Prostate gland (tissue), 2 donors: Measurements from ENCODE around the gene CEP112.

Experiments used
- POLR2A ChIP-seq: fragments of 450-650 bp; IDR thresholded peaks from one replicate; pipeline ENCODE4 v1.6.1; 2016; ENCODE audit warnings: antibody characterized with exemption, mild to moderate bottlenecking
- POLR2AphosphoS5 ChIP-seq: sonication (generic); formaldehyde crosslinking; IDR thresholded peaks from one replicate; pipeline ENCODE4 v1.6.1; 2017; ENCODE audit warnings: antibody characterized with exemption
- TF ChIP-seq, protein P1 (sequence below), 4 experiments: fragments of 200-600 bp in 2 of 4; fragments of 450-650 bp in 2 of 4; sonication (generic) in 2 of 4; IDR thresholded peaks; 1 replicate in 3 of 4; 2 replicates in 1 of 4; pipeline ENCODE4 v1.5.1; 2016 to 2019; ENCODE audit warnings: antibody characterized with exemption in 4 of 4, mild to moderate bottlenecking in 2 of 4, moderate library complexity in 2 of 4

- TF ChIP-seq, protein P1, sequence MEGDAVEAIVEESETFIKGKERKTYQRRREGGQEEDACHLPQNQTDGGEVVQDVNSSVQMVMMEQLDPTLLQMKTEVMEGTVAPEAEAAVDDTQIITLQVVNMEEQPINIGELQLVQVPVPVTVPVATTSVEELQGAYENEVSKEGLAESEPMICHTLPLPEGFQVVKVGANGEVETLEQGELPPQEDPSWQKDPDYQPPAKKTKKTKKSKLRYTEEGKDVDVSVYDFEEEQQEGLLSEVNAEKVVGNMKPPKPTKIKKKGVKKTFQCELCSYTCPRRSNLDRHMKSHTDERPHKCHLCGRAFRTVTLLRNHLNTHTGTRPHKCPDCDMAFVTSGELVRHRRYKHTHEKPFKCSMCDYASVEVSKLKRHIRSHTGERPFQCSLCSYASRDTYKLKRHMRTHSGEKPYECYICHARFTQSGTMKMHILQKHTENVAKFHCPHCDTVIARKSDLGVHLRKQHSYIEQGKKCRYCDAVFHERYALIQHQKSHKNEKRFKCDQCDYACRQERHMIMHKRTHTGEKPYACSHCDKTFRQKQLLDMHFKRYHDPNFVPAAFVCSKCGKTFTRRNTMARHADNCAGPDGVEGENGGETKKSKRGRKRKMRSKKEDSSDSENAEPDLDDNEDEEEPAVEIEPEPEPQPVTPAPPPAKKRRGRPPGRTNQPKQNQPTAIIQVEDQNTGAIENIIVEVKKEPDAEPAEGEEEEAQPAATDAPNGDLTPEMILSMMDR (IDR thresholded peaks at IDR 0.05), result no peak
- no peak for TF ChIP-seq POLR2A
- TF ChIP-seq POLR2AphosphoS5, result no peak
These were observed 531.9 kb downstream of the CEP112 start for GRCh38 chr17:65660078-65660477.
